GM12891 (cell line): ENCODE results near the gene ST6GAL1.

Experiments used
- DNase-seq: peaks from one replicate; pipeline ENCODE4 v3.0.0; 2011; ENCODE audit warnings: low spot score; ENCODE audit not compliant: insufficient read length
- FAIRE-seq: peaks from 2 replicates; lab custom pipeline; 2011; peaks lifted over from hg19 to GRCh38; lab: Jason Lieb, UNC
- PAX5 ChIP-seq: IDR thresholded peaks from 2 replicates; pipeline ENCODE4 v1.6.1; 2011; ENCODE audit warnings: low read length, moderate library complexity, mild to moderate bottlenecking; ENCODE audit not compliant: insufficient read depth, severe bottlenecking
- POLR2A ChIP-seq: IDR thresholded peaks from 2 replicates; pipeline ENCODE4 v1.6.1; 2011; ENCODE audit warnings: low read depth, low read length, control low read depth
- POLR2AphosphoS5 ChIP-seq: IDR thresholded peaks from 2 replicates; pipeline ENCODE4 v1.6.1; 2011; ENCODE audit warnings: low read depth, low read length, control low read depth
- POU2F2 ChIP-seq: IDR thresholded peaks from 2 replicates; pipeline ENCODE4 v1.6.1; 2011; ENCODE audit warnings: low read depth, mild to moderate bottlenecking, control low read depth, low read length, moderate library complexity
- SPI1 ChIP-seq: IDR thresholded peaks from 2 replicates; pipeline ENCODE4 v1.6.1; 2011; ENCODE audit warnings: low read depth, low read length, control low read depth
- TAF1 ChIP-seq: IDR thresholded peaks from 2 replicates; pipeline ENCODE4 v1.6.1; 2011; ENCODE audit warnings: low read depth, low read length, control low read depth

The ST6GAL1 gene

DNA sequence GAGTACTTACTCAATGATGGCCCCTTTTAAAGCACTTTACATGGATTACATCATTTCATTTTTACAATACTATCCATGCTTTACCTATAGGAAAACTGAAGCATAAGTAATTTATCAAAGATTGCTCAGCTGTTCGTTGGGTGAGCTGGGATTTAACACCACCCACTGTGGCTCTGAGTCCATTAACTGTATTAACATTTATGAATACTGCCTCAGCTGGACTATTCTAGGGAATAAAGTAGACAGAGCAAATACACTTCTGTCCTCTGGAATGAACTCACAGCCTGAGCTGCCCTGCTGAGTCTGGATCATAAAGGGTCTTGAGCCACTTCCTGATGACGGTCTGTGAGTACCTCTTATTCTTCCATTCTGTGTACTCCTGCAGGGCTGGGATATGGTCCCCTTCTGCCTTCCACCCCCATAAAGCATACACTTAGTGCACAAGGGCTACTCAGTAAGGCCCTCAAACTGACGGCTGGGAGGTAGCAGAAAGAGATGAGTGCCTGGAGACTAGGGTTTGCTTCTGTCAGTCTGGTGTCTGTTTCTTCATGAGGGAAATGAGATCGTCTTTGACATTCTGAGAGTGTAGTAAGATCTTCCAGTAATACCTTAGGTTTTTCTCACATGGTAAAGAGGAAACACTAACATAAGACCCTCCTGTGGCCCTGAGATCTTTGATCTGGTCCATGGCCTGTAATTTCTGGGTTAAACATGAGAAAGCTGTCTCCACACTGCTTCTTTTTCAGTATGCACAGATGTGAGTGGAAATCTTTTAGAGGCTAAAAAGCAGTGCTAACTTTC lies 12.6 kb upstream of the ST6GAL1 start:
- TF ChIP-seq SPI1 (no peak), POLR2AphosphoS5 (no peak), POU2F2 (no peak), POLR2A (no peak), PAX5 (no peak), TAF1 (no peak)
- DNase-seq (no peak), FAIRE-seq (no peak)

DNA sequence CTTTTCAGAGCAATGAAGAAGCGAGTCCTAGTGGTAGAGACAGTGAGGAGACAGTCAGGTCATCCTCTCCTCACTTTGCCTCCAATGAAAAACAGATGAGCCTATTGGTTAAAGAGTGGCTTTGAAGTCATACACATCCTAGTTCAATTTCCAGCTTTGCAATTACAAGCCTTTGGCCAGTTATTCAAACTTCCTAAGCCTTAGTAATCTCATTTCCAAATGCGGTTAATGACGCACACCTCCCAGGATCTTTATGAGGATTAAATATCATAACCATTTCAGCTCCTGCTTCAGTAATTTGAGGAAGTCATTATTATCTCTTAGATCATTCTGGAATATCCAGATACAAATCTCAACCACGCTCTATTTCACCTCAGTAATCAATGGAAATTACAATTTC lies 10.0 kb upstream of the ST6GAL1 start:
- TF ChIP-seq POU2F2 (no peak), POLR2A (no peak), SPI1 (no peak), POLR2AphosphoS5 (no peak), PAX5 (no peak), TAF1 (no peak)
- FAIRE-seq (no peak), DNase-seq (no peak)

DNA sequence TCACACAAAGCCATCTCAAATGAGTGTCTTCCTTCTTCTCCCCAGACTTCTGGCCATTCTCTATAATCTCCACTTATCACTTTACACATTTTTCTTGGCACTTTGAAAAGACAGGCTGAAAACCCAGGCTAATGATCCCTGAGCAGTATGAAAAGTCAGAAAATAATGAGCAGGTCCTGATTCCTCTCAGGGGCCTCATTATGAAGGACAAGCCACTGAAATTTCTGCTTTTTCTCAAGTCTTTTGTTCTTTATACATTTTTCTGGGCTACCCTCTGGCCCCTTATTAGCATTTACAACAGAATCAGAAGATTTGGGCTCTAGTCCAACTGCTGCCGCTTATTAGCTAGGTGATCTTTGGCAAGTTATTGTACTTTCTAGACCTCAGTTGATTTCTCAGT lies 9.5 kb upstream of the ST6GAL1 start:
- DNase-seq, result no peak
- TF ChIP-seq POU2F2 (no peak), PAX5 (no peak), SPI1 (no peak), TAF1 (no peak), POLR2A (no peak), POLR2AphosphoS5 (no peak)
- FAIRE-seq, result no peak

DNA sequence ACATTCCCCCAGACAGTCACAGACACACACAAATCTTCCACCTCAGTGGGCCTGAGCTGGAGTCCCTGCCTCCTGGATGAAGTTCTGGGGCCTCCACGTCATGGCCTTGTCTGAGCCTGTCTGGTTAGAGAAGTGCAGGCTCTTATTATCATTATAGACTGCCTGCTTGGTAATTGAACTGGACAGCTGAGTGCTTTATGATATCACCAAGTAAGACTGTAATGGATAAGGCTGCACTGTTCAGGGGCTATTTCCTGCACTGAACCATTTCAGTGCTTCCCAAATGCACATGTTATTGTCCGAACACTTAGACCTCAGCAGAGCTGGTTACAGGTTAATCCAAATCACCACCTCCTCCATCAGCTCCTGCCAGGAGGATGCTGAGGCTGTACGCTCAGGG lies 8.7 kb upstream of the ST6GAL1 start:
- DNase-seq (no peak), FAIRE-seq (no peak)
- TF ChIP-seq SPI1, result no peak
- no peak for TF ChIP-seq PAX5
- TF ChIP-seq TAF1, result no peak
- no peak for TF ChIP-seq POLR2AphosphoS5
- TF ChIP-seq POLR2A, result no peak
- no peak for TF ChIP-seq POU2F2

DNA sequence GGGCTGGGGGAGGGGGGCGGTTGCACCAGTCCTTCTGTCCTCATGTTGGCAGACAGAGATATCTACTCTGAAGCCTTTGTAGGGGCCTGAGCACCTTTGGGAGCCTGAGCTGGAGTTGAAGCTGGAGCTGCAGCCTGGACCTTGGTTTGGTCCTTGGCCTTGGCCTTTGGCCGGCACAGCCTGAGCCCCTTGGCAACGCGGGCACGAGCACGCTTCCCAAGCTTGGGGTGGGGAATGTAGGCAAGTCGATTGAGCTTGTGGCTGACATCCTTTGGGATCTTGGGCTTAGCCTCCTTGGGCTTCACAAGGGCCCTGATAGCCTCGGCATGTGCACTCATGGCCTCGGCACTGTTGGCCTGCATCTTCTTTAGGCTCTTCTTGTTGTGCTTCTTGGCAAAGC lies 8.1 kb upstream of the ST6GAL1 start:
- FAIRE-seq, result no peak
- DNase-seq, result no peak
- TF ChIP-seq TAF1 (no peak), SPI1 (no peak), PAX5 (no peak), POU2F2 (no peak), POLR2AphosphoS5 (no peak), POLR2A (no peak)

DNA sequence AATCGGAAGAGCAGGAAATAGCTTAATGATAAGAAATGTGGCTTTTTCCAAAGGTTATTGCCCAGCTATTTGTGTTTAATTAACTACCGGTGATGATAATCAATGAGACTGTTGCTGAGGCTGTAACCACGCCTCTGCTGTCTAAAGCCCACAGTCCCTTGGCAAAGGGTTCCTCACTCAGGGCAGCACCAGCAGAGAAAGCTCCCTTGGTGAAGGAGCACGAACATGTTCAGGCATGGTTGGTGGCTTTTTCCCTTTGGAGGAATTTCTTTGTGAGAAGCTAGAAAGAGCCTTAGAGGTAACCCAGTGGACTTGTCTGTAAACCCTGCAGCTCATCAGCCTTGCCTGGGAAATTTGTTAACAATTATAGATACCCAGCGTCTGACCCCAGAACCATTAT lies 7.5 kb upstream of the ST6GAL1 start:
- no peak for DNase-seq
- FAIRE-seq, result no peak

DNA sequence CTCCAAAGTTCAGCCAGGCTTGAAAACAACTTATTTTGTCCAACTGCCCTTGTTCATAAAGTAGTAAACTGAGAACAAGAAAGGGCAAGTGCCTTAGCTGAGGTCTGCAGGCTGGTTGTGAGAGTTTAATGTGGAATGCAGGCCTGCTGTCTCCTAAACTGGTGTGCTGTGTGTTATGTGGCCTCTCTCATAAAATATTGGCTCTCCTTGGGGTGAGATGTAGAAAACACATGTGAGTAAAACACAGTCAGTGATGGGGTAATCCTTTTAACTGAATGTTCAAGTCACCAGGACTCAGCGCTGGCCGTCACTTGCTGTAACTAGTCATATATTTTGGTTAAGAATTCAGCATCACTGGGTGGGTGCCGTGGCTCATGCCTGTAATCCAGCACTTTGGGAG lies 7.1 kb upstream of the ST6GAL1 start:
- FAIRE-seq (no peak), DNase-seq (no peak)

More for the DNA sequence above, 7.5 kb upstream of the ST6GAL1 start:
- TF ChIP-seq POLR2A, result no peak
- no peak for TF ChIP-seq POU2F2
- no peak for TF ChIP-seq SPI1
- TF ChIP-seq POLR2AphosphoS5, result no peak
- TF ChIP-seq PAX5, result no peak
- no peak for TF ChIP-seq TAF1

DNA sequence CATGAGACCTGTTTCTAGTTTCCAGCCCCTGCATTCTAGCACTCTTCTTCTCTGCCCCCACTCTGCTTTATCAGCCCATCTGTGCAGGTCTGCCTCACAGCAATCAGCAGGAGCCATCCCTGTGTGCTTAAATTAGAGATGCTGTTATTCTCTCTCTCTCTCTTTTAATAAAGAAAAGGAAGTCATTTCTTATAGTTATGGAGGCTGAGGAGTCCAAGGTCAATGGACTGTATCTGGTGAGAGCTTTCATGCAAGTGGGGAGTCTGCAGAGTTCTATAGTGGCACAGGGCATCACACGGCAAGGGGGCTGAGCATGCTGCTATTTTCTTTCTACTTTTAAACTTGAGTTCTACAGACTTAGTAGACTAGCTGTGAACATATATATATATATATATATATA lies 4.5 kb upstream of the ST6GAL1 start:
- DNase-seq, result no peak
- TF ChIP-seq TAF1 (no peak), SPI1 (no peak), POLR2A (no peak), POLR2AphosphoS5 (no peak), POU2F2 (no peak)
- no peak for FAIRE-seq

More for the DNA sequence above, 7.1 kb upstream of the ST6GAL1 start:
- no peak for TF ChIP-seq TAF1
- TF ChIP-seq POLR2A, result no peak
- no peak for TF ChIP-seq POLR2AphosphoS5
- TF ChIP-seq SPI1, result no peak
- TF ChIP-seq PAX5, result no peak
- TF ChIP-seq POU2F2, result no peak

DNA sequence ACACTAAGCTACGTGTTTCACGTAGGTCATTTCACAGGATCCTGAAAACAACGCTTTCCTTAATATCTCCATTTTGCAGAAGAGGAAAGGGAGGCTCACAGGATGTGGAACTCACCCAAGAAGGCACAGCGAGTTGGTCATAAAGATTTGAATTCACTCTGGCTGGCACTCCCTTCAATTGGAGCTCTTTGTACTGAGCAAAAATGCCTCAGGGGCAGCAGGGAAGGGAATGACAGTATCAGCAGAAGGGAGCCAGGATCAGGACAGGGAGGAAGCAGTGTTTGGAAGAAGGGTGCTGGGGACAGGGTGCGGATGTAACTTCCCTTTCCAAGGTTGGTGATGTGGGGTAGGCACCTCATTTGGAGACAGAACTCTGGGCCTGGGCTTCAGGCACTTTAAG lies 1.1 kb upstream of the ST6GAL1 start:
- TF ChIP-seq POLR2AphosphoS5, result no peak
- no peak for TF ChIP-seq SPI1
- no peak for TF ChIP-seq PAX5
- no peak for TF ChIP-seq TAF1
- TF ChIP-seq POLR2A, result no peak
- no peak for TF ChIP-seq POU2F2
- FAIRE-seq (no peak), DNase-seq (no peak)

DNA sequence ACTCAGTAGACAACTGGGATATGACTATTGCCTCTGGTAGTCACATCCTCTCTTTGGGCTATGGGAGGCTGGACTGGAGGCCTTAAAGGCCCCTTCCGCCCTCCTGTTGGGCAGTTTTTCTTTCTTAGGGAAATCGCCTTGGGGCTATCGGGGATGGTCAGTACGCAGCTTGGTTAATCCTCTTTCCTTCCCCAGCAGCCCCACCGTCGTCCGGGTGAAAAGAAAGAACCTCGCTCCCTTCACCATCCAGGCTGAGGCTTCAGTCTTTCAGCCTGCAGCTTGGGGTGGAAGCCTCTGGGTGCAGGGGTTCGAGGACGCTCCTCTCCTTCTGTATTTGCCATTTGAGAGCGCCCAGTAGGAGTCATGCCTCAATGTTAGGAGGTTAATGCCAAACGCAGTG lies 641 bp upstream of the ST6GAL1 start:
- FAIRE-seq, result no peak
- DNase-seq, result no peak
- TF ChIP-seq POU2F2 (no peak), POLR2A (no peak), SPI1 (no peak), POLR2AphosphoS5 (no peak), TAF1 (no peak), PAX5 (no peak)
